ENCODE results near the gene KCNC1.

KCNC1 gene

GRCh38 chr11:17775035-17775348, 40.4 kb downstream of the KCNC1 start:
- DNase-seq: no peak

- DNase-seq: no peak
Measured at GRCh38 chr11:17775507-17776211, 41.1 kb downstream of the KCNC1 start.

- DNase-seq: no peak
Measured at GRCh38 chr11:17776212-17776875, 41.8 kb downstream of the KCNC1 start.

GRCh38 chr11:17777086-17777737, 42.6 kb downstream of the KCNC1 start:
- DNase-seq: no peak

- DNase-seq: no peak
Measured at GRCh38 chr11:17777738-17778091, 43.1 kb downstream of the KCNC1 start.

GRCh38 chr11:17778352-17778751, 43.8 kb downstream of the KCNC1 start:
- DNase-seq: no peak

- no peak for DNase-seq
Measured at GRCh38 chr11:17778956-17779860, 44.6 kb downstream of the KCNC1 start.

- DNase-seq: no peak
Measured at GRCh38 chr11:17779861-17780594, 45.4 kb downstream of the KCNC1 start.

GRCh38 chr11:17780668-17781067, 46.1 kb downstream of the KCNC1 start:
- DNase-seq: no peak

GRCh38 chr11:17781221-17781620, 46.6 kb downstream of the KCNC1 start:
- no peak for DNase-seq

- DNase-seq: no peak
Measured at GRCh38 chr11:17781626-17782025, 47.0 kb downstream of the KCNC1 start.

GRCh38 chr11:17782145-17782544, 47.6 kb downstream of the KCNC1 start:
- no peak for DNase-seq

GRCh38 chr11:17782603-17783337, 48.2 kb downstream of the KCNC1 start:
- no peak for DNase-seq

- no peak for DNase-seq
Measured at GRCh38 chr11:17783878-17784277, 49.3 kb downstream of the KCNC1 start.

GRCh38 chr11:17786824-17787525, 52.4 kb downstream of the KCNC1 start:
- no peak for DNase-seq

- no peak for DNase-seq
Measured at GRCh38 chr11:17788084-17788483, 53.5 kb downstream of the KCNC1 start.

- no peak for DNase-seq
Measured at GRCh38 chr11:17790453-17790852, 55.9 kb downstream of the KCNC1 start.

GRCh38 chr11:17791144-17791543, 56.6 kb downstream of the KCNC1 start:
- DNase-seq: no peak

- no peak for DNase-seq
Measured at GRCh38 chr11:17792161-17792560, 57.6 kb downstream of the KCNC1 start.

GRCh38 chr11:17793642-17794170, 59.1 kb downstream of the KCNC1 start:
- DNase-seq: no peak

- no peak for DNase-seq
Measured at GRCh38 chr11:17794981-17795380, 60.4 kb downstream of the KCNC1 start.

Measured in suppressor macrophage treated with lipopolysaccharide for 1 hour (primary cell).